ENCODE data around the gene ZC3H6.
"Not testable (repeated sequence)": the region's sequence is repeated elsewhere in the genome, so short reads cannot be mapped to it uniquely, and the experiment has no call there.

DNA sequence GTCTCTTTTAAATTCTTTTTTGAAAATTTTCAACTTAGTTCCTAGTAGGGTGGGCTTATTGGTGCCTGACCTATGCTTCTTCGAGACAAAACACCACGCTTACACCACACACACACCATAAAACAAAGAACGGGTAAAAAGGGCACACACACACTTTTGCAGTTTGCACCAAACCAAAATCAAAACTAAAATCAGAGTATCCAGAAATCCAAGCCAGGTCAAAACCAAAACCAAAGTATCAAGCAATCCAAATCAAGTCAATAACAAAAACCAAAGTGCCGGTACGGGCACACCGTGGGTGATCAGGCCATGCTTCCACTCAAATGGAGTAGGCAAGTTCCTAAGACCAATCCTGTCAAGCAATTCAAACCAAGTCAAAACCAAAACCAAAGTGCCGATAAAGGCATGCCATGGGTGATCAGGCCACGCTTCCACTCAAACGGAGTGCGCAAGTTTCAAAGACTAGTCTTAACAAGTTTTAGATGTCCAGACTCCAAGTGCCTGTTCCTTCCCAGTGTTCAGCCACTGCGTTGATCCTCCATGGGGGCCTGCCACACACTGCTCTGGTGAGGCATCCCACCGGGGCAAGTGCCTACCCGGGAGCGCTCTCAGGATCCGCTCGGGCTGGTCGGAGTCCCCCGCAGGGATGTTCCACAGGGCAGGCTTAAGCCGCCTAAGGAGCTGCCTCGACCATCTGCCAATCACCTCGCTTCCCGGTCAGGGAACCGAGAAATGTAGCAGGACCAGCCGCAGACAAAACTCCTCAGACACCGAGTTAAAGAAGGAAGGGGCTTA is 77.6 kb downstream of the ZC3H6 start:
- TF ChIP-seq, protein P1, sequence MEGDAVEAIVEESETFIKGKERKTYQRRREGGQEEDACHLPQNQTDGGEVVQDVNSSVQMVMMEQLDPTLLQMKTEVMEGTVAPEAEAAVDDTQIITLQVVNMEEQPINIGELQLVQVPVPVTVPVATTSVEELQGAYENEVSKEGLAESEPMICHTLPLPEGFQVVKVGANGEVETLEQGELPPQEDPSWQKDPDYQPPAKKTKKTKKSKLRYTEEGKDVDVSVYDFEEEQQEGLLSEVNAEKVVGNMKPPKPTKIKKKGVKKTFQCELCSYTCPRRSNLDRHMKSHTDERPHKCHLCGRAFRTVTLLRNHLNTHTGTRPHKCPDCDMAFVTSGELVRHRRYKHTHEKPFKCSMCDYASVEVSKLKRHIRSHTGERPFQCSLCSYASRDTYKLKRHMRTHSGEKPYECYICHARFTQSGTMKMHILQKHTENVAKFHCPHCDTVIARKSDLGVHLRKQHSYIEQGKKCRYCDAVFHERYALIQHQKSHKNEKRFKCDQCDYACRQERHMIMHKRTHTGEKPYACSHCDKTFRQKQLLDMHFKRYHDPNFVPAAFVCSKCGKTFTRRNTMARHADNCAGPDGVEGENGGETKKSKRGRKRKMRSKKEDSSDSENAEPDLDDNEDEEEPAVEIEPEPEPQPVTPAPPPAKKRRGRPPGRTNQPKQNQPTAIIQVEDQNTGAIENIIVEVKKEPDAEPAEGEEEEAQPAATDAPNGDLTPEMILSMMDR (conservative IDR thresholded peaks at IDR 0.05 in 1 of 2, IDR thresholded peaks at IDR 0.05 in 1 of 2; ENCODE audit: low read depth in 1 of 2, low read length in 2 of 2) = not testable (repeated sequence)
- not testable (repeated sequence) for TF ChIP-seq EZH2 (IDR thresholded peaks at IDR 0.05; ENCODE audit: low read length, missing control alignments)

All from fibroblast of lung (primary cell).